GM12872 (cell line): ENCODE results near the gene MDM2.

ENCODE experiments used
- TF ChIP-seq, protein P1 (sequence below): IDR thresholded peaks from 3 replicates; pipeline ENCODE4 v1.5.1; 2011; ENCODE audit warnings: low read depth, mild to moderate bottlenecking, low read length, moderate library complexity; ENCODE audit not compliant: insufficient read depth

Gene MDM2

DNA sequence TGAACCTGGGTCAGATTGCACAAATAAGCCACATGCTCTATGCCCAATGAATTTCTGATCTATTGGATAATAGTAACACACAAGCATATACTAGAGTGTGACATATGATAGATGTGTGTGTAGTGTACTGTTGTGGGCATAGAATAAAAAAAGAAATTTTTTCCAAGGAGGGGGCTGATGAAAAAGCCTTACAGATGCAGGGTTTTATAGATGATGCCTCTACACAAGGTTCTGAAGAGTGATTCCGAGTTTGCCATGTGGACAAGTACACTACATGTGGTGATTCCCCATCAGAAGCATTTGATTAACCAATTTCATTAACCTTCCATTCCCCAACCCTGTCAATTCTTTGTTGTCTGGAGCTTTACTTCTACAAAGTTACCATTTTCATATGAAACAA, 79.7 kb downstream of the MDM2 start:
- TF ChIP-seq, protein P1, sequence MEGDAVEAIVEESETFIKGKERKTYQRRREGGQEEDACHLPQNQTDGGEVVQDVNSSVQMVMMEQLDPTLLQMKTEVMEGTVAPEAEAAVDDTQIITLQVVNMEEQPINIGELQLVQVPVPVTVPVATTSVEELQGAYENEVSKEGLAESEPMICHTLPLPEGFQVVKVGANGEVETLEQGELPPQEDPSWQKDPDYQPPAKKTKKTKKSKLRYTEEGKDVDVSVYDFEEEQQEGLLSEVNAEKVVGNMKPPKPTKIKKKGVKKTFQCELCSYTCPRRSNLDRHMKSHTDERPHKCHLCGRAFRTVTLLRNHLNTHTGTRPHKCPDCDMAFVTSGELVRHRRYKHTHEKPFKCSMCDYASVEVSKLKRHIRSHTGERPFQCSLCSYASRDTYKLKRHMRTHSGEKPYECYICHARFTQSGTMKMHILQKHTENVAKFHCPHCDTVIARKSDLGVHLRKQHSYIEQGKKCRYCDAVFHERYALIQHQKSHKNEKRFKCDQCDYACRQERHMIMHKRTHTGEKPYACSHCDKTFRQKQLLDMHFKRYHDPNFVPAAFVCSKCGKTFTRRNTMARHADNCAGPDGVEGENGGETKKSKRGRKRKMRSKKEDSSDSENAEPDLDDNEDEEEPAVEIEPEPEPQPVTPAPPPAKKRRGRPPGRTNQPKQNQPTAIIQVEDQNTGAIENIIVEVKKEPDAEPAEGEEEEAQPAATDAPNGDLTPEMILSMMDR = no peak

DNA sequence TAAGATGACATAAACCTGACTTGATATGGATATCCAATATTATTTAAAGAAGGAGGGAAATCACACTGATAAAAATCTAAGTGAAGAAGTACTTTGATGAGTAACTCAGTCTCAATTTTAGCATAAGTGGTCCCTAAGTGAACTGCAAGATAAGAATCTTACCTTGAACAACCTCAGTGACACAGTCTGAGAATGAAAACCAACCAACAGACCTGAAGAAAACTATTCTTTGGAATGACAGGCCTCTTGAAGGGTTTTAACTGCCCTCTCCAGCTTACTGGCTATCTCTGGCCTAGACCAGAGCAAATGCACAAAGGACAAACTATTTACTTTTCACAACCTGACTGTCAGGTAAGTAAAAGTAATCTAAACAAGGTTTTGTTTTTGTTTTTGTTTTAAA, 80.3 kb downstream of the MDM2 start:
- TF ChIP-seq, protein P1 = no peak

DNA sequence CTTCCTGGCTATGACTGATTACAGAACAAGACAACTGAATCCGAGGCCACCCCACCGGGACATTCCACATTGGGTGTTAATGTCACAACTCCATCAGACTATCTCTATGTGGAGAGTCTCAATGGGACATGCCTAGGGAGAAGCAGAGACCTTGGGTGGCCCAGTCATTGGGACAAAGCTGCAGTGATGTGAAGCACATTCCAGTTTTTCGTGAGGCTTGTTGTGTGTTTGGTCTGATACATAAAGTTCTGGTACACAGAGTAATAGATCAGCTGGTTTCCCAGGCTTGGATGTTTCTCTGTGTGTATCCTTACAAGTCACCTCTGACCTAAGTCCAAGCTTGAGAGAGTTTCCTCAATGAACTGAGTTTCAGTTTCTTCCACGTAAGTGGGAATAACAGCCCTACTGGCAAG, 82.7 kb downstream of the MDM2 start:
- TF ChIP-seq, protein P1 = no peak

DNA sequence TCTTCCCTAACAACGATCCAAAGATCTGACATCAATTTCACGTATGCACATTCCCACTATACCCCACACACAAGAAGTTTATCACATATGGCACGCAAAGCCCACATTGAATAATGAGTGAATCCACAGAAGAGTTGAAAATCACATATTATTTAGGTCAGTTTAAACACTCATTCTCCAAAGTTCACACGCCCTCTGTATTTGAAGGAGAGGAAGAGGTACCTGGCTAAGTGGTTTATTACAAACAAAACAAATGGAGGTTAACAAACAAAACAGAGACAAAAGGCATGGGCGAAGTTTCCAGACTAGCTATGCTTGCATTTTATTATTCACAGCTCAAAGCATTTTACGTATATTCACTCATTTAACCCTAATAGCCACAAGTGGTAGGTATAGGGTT, 83.2 kb downstream of the MDM2 start:
- TF ChIP-seq, protein P1 = no peak

DNA sequence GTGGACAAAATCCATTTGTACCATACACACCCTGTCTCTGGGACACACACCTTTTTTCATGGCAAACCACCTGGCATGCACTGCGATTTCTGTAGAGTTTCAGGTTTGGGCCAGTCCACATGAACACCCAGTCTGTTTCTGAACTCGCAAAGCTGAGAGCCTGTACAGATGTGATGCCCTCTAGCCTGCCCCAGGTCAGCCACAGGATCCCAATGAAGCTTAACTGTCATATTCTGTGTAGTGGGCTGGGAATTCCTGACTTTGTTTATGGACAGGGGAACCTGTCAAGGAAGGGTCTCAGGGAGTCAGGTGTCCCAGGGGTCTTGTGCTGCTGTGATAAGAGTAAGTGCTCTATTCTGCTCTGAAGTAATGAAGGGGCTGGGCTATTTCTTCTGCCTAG, 85.2 kb downstream of the MDM2 start:
- TF ChIP-seq, protein P1 = no peak

DNA sequence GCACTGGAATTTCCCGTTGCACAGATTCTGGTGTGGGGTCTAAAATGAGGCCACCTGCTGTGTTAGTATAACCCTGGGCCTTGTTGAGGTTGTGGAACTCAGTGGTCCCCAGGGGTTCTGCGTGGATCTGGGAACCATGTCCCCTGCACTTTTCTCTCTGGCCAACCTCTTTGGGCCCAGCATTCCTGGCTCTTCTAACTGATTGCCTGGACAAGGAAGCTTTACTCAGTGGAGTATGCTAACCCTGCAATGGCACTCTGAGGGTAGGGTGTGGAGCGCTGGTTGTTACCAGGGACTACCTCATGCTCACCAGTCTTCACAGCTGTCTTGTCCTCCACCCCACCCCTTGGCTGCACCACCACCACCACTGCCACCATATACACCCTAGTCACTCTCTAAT, 85.8 kb downstream of the MDM2 start:
- TF ChIP-seq, protein P1 = no peak

DNA sequence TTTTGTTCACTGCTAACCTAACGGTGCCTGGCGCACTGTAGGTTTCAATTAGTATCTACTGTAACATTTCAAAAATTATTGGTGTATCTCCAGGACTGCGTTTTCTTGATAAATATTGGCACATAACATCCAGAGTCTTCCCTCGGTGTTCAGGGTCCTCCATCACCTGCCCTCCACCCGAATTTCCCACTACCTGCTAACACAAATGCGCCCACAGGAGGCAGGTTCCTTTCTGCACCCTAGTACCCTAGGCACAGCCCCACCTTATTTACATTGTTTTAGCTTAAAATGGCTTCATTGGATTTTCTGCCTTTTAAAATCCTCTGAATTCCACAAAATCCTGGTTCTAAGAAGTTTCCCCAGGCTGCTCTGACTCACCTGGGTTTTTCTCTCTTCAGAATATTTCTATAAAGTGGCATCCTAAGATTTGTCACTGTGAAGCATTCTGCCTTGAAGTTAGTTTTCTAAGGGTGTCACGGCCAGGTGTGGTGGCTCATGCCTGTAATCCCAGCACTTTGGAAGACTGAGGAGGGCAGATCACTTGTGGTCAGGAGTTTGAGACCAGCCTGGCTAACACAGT, 86.4 kb downstream of the MDM2 start:
- TF ChIP-seq, protein P1 = no peak
